ENCODE results near the gene SLC6A9.

DNA sequence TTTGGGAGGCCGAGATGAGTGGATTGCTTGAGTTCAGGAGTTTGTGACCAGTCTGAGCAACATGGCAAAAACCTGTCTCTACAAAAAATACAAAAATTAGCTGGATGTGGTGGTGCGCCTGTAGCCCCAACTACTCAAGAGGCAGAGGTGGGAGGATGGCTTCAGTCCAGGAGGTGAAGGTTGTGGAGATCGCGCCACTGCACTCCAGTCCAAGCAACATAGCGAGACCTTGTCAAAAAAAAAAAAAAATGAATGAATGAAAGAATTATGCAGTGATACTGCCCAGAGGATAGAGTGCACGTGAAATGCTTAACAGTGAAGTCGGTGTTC, 61.9 kb downstream of the SLC6A9 start:
- TF ChIP-seq, protein P1, sequence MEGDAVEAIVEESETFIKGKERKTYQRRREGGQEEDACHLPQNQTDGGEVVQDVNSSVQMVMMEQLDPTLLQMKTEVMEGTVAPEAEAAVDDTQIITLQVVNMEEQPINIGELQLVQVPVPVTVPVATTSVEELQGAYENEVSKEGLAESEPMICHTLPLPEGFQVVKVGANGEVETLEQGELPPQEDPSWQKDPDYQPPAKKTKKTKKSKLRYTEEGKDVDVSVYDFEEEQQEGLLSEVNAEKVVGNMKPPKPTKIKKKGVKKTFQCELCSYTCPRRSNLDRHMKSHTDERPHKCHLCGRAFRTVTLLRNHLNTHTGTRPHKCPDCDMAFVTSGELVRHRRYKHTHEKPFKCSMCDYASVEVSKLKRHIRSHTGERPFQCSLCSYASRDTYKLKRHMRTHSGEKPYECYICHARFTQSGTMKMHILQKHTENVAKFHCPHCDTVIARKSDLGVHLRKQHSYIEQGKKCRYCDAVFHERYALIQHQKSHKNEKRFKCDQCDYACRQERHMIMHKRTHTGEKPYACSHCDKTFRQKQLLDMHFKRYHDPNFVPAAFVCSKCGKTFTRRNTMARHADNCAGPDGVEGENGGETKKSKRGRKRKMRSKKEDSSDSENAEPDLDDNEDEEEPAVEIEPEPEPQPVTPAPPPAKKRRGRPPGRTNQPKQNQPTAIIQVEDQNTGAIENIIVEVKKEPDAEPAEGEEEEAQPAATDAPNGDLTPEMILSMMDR (conservative IDR thresholded peaks at IDR 0.05; ENCODE audit: low read depth in 2 of 2): no peak
- TF ChIP-seq EZH2 (IDR thresholded peaks at IDR 0.05; ENCODE audit: low read depth, unreplicated experiment) (no peak), POLR2AphosphoS5 (IDR thresholded peaks at IDR 0.05; ENCODE audit: low read depth) (no peak)

Data from GM23338 (cell line).